IPS-15b (cell line): Measurements from ENCODE around the gene CD46.

Experiments
- H3K27me3 ChIP-seq: one replicate; pipeline ENCODE4 v1.6.1; 2013; ENCODE audit warnings: low read length; ENCODE audit not compliant: control insufficient read depth, insufficient read depth
- H3K36me3 ChIP-seq: one replicate; pipeline ENCODE4 v1.6.1; 2013; ENCODE audit warnings: low read length; ENCODE audit not compliant: control insufficient read depth, insufficient read depth
- H3K4me1 ChIP-seq: one replicate; pipeline ENCODE4 v1.6.1; 2013; ENCODE audit warnings: mild to moderate bottlenecking, low read length; ENCODE audit not compliant: control insufficient read depth, insufficient read depth
- H3K4me3 ChIP-seq: one replicate; pipeline ENCODE4 v1.5.1; 2013; ENCODE audit warnings: low read depth, low read length
- H3K9ac ChIP-seq: one replicate; pipeline ENCODE4 v1.6.1; 2013; ENCODE audit warnings: low read depth, mild to moderate bottlenecking, low read length
- H3K9me3 ChIP-seq: one replicate; pipeline ENCODE4 v1.6.1; 2013; ENCODE audit warnings: mild to moderate bottlenecking, low read length; ENCODE audit not compliant: control insufficient read depth, insufficient read depth

Gene CD46

GRCh38 chr1:207811920-207812720 lies 60.3 kb downstream of the CD46 start:
- H3K36me3 ChIP-seq: no peaks in the 10 kb centered on the region
- peaks cover 6% of the 10 kb centered on the region for H3K4me1 ChIP-seq
- no peak overlapping the region for H3K9ac ChIP-seq
- no peaks in the 10 kb centered on the region for H3K27me3 ChIP-seq
- no peaks in the 10 kb centered on the region for H3K9me3 ChIP-seq
- H3K4me3 ChIP-seq: no peak overlapping the region

DNA sequence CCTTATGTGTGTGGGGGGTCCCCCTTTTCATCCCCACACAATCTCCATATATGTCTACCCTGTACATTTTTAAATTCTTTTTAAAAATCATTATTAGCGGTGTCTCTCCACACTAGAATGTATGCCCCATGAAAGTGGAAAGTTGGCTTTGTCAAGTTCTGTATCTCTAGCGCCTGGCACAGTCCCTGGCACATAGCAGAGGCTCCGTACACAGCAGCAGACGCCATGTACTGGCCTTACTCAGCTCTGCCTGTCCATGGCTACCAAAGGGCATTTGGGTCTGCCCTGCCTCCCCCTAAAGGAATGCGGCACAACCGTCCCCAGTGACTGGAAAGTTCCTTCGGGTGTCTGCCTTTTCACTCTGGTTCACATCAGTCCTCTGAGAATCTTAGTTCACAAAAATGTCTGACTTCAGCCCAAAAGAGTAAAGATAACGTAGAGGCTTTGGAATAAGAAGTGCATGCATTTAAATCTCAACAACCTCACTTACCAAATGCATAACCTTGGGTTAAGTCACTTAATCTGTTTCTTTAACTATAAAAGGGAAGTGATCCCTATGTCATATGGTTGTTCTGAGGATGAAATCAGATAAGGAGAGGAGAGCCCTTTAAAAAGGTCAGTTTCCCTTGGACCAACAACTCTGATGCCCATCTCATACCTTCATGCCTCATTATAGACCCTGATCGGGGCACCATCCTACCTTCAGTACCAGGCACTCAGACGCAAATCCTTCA lies 61.1 kb downstream of the CD46 start:
- Histone ChIP-seq H3K36me3 (no peaks in the 10 kb centered on the region), H3K4me3 (no peak overlapping the region), H3K27me3 (no peaks in the 10 kb centered on the region), H3K4me1 (peaks cover 6% of the 10 kb centered on the region), H3K9me3 (no peaks in the 10 kb centered on the region), H3K9ac (no peak overlapping the region)

DNA sequence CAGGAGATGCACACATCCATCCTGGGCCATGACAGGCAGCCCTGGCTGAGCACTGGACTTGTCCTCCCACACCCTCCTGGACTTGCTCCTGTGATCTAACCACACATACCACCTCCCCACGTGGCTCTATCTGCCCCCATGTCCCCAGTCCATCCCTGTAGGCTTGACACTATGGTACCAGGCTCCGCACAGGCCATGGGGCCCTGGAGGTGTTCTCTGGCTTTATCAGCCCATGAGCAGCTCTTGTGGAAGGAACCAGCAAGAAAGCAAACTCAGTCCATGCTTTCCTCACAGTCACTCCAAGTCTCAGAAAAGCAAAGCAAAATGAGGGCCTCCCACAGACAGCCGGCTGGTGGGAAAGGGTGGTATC lies 61.6 kb downstream of the CD46 start:
- H3K9ac ChIP-seq: no peak overlapping the region
- H3K4me3 ChIP-seq: no peak overlapping the region
- H3K9me3 ChIP-seq: no peaks in the 10 kb centered on the region
- H3K4me1 ChIP-seq: peaks cover 2% of the 10 kb centered on the region
- no peaks in the 10 kb centered on the region for H3K36me3 ChIP-seq
- H3K27me3 ChIP-seq: no peaks in the 10 kb centered on the region

- Histone ChIP-seq H3K9me3 (no peaks in the 10 kb centered on the region), H3K27me3 (no peaks in the 10 kb centered on the region), H3K9ac (no peak overlapping the region), H3K36me3 (no peaks in the 10 kb centered on the region), H3K4me1 (peaks cover 2% of the 10 kb centered on the region), H3K4me3 (no peak overlapping the region)
These were observed 62.1 kb downstream of the CD46 start for GRCh38 chr1:207813946-207814345.

DNA sequence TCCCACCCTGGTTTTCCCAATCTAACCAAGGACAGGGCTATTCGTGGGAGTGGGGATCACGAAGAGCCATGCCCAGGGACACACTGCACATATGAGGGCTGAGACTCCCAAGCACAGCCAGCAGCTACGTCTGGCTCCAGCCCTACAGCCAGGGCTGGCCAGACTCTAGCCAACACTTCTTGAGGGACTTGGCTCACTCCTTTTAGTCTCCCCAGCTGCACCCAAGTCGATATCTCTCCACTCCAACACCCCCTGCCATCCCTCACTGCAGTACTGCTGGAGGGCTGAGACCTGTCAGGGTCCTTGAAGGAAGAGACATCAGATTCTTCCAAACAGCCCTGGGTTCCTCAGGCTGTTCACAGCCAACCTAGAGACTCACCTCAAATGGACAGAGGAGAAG lies 62.6 kb downstream of the CD46 start:
- Histone ChIP-seq H3K36me3 (no peaks in the 10 kb centered on the region), H3K9ac (no peak overlapping the region), H3K4me1 (peaks cover 2% of the 10 kb centered on the region), H3K27me3 (no peaks in the 10 kb centered on the region), H3K9me3 (no peaks in the 10 kb centered on the region), H3K4me3 (no peak overlapping the region)

GRCh38 chr1:207815466-207815865 lies 63.6 kb downstream of the CD46 start:
- no peak overlapping the region for H3K4me3 ChIP-seq
- H3K4me1 ChIP-seq: peaks cover 2% of the 10 kb centered on the region
- no peaks in the 10 kb centered on the region for H3K9me3 ChIP-seq
- no peaks in the 10 kb centered on the region for H3K36me3 ChIP-seq
- no peaks in the 10 kb centered on the region for H3K27me3 ChIP-seq
- no peak overlapping the region for H3K9ac ChIP-seq

DNA sequence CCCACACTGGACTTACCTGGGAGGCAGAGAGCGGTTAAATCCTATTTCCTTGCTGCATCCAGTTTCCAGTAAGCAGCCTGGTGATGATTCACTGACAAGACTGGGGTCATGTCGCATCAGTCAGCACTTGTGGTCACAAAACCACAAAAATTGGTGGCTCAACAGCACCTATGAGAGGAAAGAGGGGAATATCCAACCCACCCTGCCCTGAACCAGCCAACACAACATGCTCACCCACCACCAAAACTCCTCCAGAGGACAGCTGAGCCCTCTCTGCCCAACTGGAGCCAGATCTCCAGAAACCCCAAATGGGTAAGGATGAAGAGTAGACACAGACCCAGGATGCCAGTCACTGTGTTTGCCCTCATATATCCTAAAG lies 64.0 kb downstream of the CD46 start:
- Histone ChIP-seq H3K4me1 (peaks cover 2% of the 10 kb centered on the region), H3K4me3 (no peak overlapping the region), H3K27me3 (no peaks in the 10 kb centered on the region), H3K36me3 (no peaks in the 10 kb centered on the region), H3K9ac (no peak overlapping the region), H3K9me3 (no peaks in the 10 kb centered on the region)

DNA sequence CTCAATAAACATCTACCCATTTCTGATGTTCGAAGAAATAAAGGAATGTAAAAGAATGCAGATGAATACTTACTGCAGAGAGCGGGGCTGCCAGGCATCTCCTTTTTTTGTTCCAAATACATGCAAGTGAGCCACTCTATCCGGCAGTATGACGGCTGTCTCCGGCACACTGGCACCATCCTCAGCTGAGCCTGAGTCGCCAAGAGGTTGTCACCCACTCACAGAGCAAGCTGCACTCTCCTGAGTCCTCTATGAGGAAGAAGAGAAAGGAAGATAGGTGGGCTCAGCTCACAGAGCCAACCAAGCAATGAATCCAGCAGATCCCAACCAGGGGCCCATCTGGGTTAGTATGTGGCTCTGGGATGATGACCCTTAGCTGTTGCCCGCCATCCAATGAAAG lies 65.3 kb downstream of the CD46 start:
- H3K9ac ChIP-seq: no peak overlapping the region
- H3K36me3 ChIP-seq: no peaks in the 10 kb centered on the region
- no peak overlapping the region for H3K4me3 ChIP-seq

DNA sequence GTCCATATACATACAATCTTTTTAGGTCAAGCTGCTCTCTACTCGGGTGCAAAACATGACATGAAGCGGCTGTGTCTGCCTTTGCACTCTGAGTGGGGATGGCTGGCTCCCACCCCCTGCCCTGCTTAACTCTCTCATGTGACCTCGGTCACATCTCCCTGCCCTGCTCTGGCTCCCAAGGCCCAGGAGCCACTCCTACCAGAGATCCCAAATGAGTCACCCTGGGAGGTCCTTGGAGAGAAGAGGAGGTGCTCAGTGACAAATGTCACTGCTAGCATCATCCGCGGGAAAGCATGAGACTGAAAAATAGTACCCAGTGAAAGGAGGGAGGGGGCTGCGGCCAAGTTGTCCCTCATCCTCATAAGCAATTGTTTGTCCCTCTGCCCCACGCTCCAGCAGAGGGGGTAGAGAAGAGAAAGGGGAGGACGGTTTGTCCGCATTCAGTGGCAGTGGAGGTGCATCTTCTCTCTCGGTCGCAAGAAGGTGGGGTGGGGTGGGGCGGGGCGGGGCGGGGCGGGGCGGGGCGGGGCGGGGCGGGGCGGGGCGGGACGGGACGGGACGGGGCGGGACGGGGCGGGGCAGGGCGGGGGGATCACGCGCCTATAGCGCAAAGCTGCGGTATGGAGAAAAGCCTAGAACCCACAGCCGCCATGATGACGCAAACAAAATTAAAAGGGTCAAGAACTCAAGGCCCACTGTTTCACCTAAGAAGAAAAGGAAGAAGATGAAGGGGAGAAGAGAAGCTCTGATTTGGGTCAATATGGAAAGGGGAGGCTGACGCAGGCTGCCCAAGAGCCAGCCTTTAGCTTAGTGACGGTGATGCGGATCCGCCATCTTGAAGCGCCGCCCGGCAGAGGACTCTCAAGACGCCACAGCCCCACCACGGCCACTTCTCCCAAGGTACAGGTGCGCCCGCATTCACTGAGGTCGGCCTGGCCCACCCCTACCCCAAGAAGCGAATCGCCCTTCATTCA lies 66.2 kb downstream of the CD46 start:
- Histone ChIP-seq H3K9ac (no peak overlapping the region), H3K36me3 (no peaks in the 10 kb centered on the region)

More for the DNA sequence above, 65.3 kb downstream of the CD46 start:
- H3K4me1 ChIP-seq: peaks cover 2% of the 10 kb centered on the region
- H3K27me3 ChIP-seq: no peaks in the 10 kb centered on the region
- H3K9me3 ChIP-seq: no peaks in the 10 kb centered on the region

DNA sequence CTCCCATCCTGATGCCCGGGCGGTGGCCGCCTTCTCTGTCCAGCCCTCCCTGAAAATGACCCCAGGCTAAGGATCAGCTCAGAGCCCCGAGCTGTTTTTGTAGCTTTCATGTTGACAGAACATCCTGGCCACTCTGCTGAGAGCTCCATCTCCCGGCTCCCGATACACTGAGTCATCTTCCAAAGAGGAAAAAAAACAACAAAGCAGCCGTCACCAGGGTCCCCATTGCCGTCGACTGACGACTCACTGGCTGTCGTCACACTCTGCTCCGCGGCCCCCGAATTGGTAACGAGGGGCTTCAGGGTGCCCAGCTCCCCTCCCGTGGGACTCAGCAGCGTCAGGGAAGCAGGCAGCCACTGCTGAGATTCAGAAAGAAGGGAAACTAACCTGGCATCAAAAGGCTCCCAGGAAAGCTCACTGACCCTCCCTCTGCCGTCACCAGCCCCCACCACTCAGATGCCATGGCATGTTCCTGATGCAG lies 67.2 kb downstream of the CD46 start:
- peaks cover 3% of the 10 kb centered on the region for H3K4me1 ChIP-seq
- H3K9ac ChIP-seq: no peak overlapping the region
- no peaks in the 10 kb centered on the region for H3K36me3 ChIP-seq
- H3K27me3 ChIP-seq: no peaks in the 10 kb centered on the region
- no peaks in the 10 kb centered on the region for H3K9me3 ChIP-seq
- no peak overlapping the region for H3K4me3 ChIP-seq

More for the DNA sequence above, 66.2 kb downstream of the CD46 start:
- H3K4me1 ChIP-seq: peaks cover under 1% of the 10 kb centered on the region
- no peaks in the 10 kb centered on the region for H3K27me3 ChIP-seq
- no peak overlapping the region for H3K4me3 ChIP-seq
- no peaks in the 10 kb centered on the region for H3K9me3 ChIP-seq
